B cell (primary cell): ENCODE results near the gene ADAMTS10. TPM values are rescaled to one million over a fixed set of nuclear protein-coding genes. Genes with fewer than 3 reads are reported as not detected.
A peak's percentile ranks its signal among the peaks of the same experiment; 100 is the strongest.

Experiments used
- ATAC-seq: fragments of 200-7000 bp; cut with Tn5 transposase; one replicate; pipeline ENCODE4 v1.10.0; 2021; ENCODE audit warnings: low read depth, mild to moderate bottlenecking, moderate number of reproducible peaks, moderate library complexity
- CTCF ChIA-PET: fragments of 350-600 bp; sonication (Branson Sonifier 250); formaldehyde crosslinking; loops from one replicate; lab custom pipeline; 2021; ENCODE audit warnings: antibody characterized with exemption, inconsistent platforms; lab: Charles Lee
- POLR2A ChIA-PET: fragments of 350-600 bp; sonication (Branson Sonifier 250); formaldehyde crosslinking; loops from one replicate; lab custom pipeline; 2021; ENCODE audit warnings: antibody characterized with exemption; lab: Charles Lee
- DNase-seq: peaks from one replicate; pipeline ENCODE4 v3.0.0; 2013
- H2AFZ ChIP-seq: 2 replicates; pipeline ENCODE4 v1.6.1; 2012; ENCODE audit warnings: mild to moderate bottlenecking, low read depth, low read length; ENCODE audit not compliant: insufficient read depth, poor library complexity, severe bottlenecking
- H3K27ac ChIP-seq, 2 donors: 1 replicate in 1 of 2; 2 replicates in 1 of 2; pipeline ENCODE4 v1.5.1; 2012 to 2013; ENCODE audit warnings: low read length in 2 of 2, mild to moderate bottlenecking in 2 of 2, moderate library complexity in 1 of 2
- H3K27me3 ChIP-seq, 4 experiments: fragments of 200-600 bp in 1 of 4; sonication (generic) in 1 of 4; replicated peaks in 1 of 4; 1 replicate in 2 of 4; 2 replicates in 2 of 4; pipeline versions ENCODE4 v1.6.1 to v1.7.0; 2013 to 2016; ENCODE audit warnings: low read length in 3 of 4, mild to moderate bottlenecking in 2 of 4, mixed read lengths in 1 of 4, moderate library complexity in 1 of 4; ENCODE audit not compliant: insufficient read depth in 4 of 4, control insufficient read depth in 3 of 4; ENCODE audit errors: control extremely low read depth in 1 of 4
- H3K36me3 ChIP-seq, 2 experiments: replicated peaks in 1 of 2; 1 replicate in 1 of 2; 2 replicates in 1 of 2; pipeline versions ENCODE4 v1.6.1 to v1.7.1; 2013; ENCODE audit warnings: low read length in 1 of 2; ENCODE audit not compliant: insufficient read depth in 2 of 2, control insufficient read depth in 1 of 2; ENCODE audit errors: control extremely low read depth in 1 of 2, extremely low read depth in 1 of 2
- H3K4me1 ChIP-seq, 2 donors: fragments of 200-600 bp in 1 of 2; sonication (generic) in 1 of 2; 1 replicate in 1 of 2; 2 replicates in 1 of 2; pipeline versions ENCODE4 v1.5.1 to v1.6.1; 2013 to 2017; ENCODE audit warnings: low read length in 2 of 2; ENCODE audit not compliant: control insufficient read depth in 2 of 2, insufficient read depth in 2 of 2
- H3K4me2 ChIP-seq: replicated peaks from 2 replicates; pipeline ENCODE3; 2012; ENCODE audit warnings: mild to moderate bottlenecking, low read depth, low read length; ENCODE audit not compliant: poor library complexity, severe bottlenecking
- H3K4me3 ChIP-seq, 5 experiments: fragments of 200-600 bp in 1 of 5; sonication (generic) in 1 of 5; 1 replicate in 3 of 5; 2 replicates in 2 of 5; pipeline versions ENCODE4 v1.5.1 to v1.7.0; 2011 to 2016; ENCODE audit warnings: low read length in 4 of 5, mild to moderate bottlenecking in 4 of 5, low read depth in 2 of 5, control low read depth in 1 of 5, moderate library complexity in 1 of 5; ENCODE audit not compliant: insufficient read depth in 1 of 5; ENCODE audit errors: control extremely low read depth in 1 of 5, extremely low read depth in 1 of 5
- H3K79me2 ChIP-seq: fragments of 200-600 bp; sonication (generic); one replicate; pipeline ENCODE4 v1.6.0; 2016; ENCODE audit warnings: low read length; ENCODE audit not compliant: control insufficient read depth, insufficient read depth
- H3K9ac ChIP-seq: fragments of 200-600 bp; sonication (generic); 2 replicates; pipeline ENCODE4 v1.6.1; 2017; ENCODE audit warnings: mild to moderate bottlenecking, low read length, moderate library complexity
- H3K9me3 ChIP-seq, 3 donors: one replicate each; pipeline versions ENCODE4 v1.6.1 to v1.7.1; 2013; ENCODE audit warnings: low read length in 2 of 3; ENCODE audit not compliant: control insufficient read depth in 2 of 3, insufficient read depth in 1 of 3; ENCODE audit errors: control extremely low read depth in 1 of 3
- H4K20me1 ChIP-seq: 2 replicates; pipeline ENCODE4 v1.6.0; 2012; ENCODE audit warnings: mild to moderate bottlenecking, low read length; ENCODE audit not compliant: insufficient read depth, control insufficient read depth, poor library complexity, severe bottlenecking
- H3K27ac Mint-ChIP-seq: one replicate; pipeline ENCODE4 v1.8.0; 2021; ENCODE audit warnings: mixed read lengths
- H3K27me3 Mint-ChIP-seq: one replicate; pipeline ENCODE4 v1.8.0; 2021; ENCODE audit warnings: mixed read lengths
- H3K4me1 Mint-ChIP-seq: one replicate; pipeline ENCODE4 v1.8.0; 2021; ENCODE audit warnings: mixed read lengths
- H3K4me3 Mint-ChIP-seq: one replicate; pipeline ENCODE4 v1.8.0; 2021; ENCODE audit warnings: mixed read lengths
- H3K9me3 Mint-ChIP-seq: one replicate; pipeline ENCODE4 v1.8.0; 2022; ENCODE audit warnings: mixed read lengths; ENCODE audit not compliant: insufficient read depth
- EZH2 ChIP-seq: IDR thresholded peaks from 2 replicates; pipeline ENCODE4 v1.6.1; 2012; ENCODE audit warnings: borderline replicate concordance, low read depth, mild to moderate bottlenecking, moderate library complexity, low read length; ENCODE audit not compliant: insufficient read depth, poor library complexity, severe bottlenecking
- WGBS: methylation state at CpG from one replicate; pipeline ENCODE4 v1.1.5; 2013; ENCODE audit warnings: missing lambda C conversion rate; ENCODE audit not compliant: insufficient coverage; 5-methylcytosine and 5-hydroxymethylcytosine counted together
- intact Hi-C: fragments of 100-400 bp; cut with micrococcal nuclease; formaldehyde crosslinking; loops from one replicate; pipeline ENCODE4 v1.10.0; 2022
- polyA plus RNA-seq: library from polyadenylated mRNA; depleted of rRNA; stranded (reverse); fragments of >200 nt; gene quantifications from 2 replicates; pipeline ENCODE4 v1.2.3, GENCODE V29; 2012
- total RNA-seq, 2 donors: library from RNA; stranded (reverse); fragments of 120-200 nt in 1 of 2; gene quantifications; 1 replicate in 1 of 2; 2 replicates in 1 of 2; pipeline versions ENCODE4 v1.2.3 to v1.2.4, GENCODE V29; 2013 to 2022
- TF ChIP-seq, protein P1 (sequence below): fragments of 200-600 bp; IDR thresholded peaks from one replicate; pipeline ENCODE4 v1.8.0; 2022; ENCODE audit warnings: antibody characterized with exemption, mild to moderate bottlenecking

The ADAMTS10 gene
- total and polyA plus RNA-seq, 2 donors (not counting 1 experiment from before 2014, with no cell fraction given), result 0.59 to 1.8 TPM

GRCh38 chr19:8580710-8581281, 29.7 kb downstream of the ADAMTS10 start:
- H3K9ac ChIP-seq, result no peak overlapping the region
- ATAC-seq (peak; percentile 76), DNase-seq (peak; percentile 91)
- H3K9me3 Mint-ChIP-seq, result no peaks in the 10 kb centered on the region
- no peaks in the 10 kb centered on the region for H3K27me3 Mint-ChIP-seq
- no peak overlapping the region for H3K27ac ChIP-seq
- ChIA-PET POLR2A (interaction anchor here (0.6 to 4.4 kb wide), 6 partner anchors 12 to 329 kb away, joined by 3 to 26 read pairs (median 4); partner anchors contain the start of genes MARCHF2 and ZNF414), CTCF (interaction anchor here (0.6 to 7.9 kb wide), 35 partner anchors 8 to 1163 kb away, joined by 3 to 95 read pairs (median 5); partner anchors contain the start of genes MARCHF2 and ZNF414)
- WGBS, result 1% methylated on average over 18 of the region's 21 CpGs
- H3K4me1 Mint-ChIP-seq, result peaks cover 29% of the 10 kb centered on the region
- H3K79me2 ChIP-seq, result peaks cover 46% of the 10 kb centered on the region
- H3K4me3 Mint-ChIP-seq, result no peak overlapping the region
- peak overlapping the region; percentile 67 for H3K4me2 ChIP-seq
- intact Hi-C loops, result loop anchor here (2.0 to 5.0 kb wide), 3 partner anchors 112 to 252 kb away; partner anchors contain the start of genes MBD3L1 and ZNF558
- peaks cover 27 to 44% of the 10 kb centered on the region in 2 donors for H3K4me1 ChIP-seq
- H3K9me3 ChIP-seq, result peaks cover 0 to 5% (median 0%) of the 10 kb centered on the region in 3 donors
- H3K36me3 ChIP-seq, result no peaks in the 10 kb centered on the region
- TF ChIP-seq, protein P1, sequence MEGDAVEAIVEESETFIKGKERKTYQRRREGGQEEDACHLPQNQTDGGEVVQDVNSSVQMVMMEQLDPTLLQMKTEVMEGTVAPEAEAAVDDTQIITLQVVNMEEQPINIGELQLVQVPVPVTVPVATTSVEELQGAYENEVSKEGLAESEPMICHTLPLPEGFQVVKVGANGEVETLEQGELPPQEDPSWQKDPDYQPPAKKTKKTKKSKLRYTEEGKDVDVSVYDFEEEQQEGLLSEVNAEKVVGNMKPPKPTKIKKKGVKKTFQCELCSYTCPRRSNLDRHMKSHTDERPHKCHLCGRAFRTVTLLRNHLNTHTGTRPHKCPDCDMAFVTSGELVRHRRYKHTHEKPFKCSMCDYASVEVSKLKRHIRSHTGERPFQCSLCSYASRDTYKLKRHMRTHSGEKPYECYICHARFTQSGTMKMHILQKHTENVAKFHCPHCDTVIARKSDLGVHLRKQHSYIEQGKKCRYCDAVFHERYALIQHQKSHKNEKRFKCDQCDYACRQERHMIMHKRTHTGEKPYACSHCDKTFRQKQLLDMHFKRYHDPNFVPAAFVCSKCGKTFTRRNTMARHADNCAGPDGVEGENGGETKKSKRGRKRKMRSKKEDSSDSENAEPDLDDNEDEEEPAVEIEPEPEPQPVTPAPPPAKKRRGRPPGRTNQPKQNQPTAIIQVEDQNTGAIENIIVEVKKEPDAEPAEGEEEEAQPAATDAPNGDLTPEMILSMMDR, result peak; percentile 99
- no peak for TF ChIP-seq EZH2
- H3K27me3 ChIP-seq, result no peaks in the 10 kb centered on the region
- H3K4me3 ChIP-seq, result no peak overlapping the region
- no peaks in the 10 kb centered on the region for H4K20me1 ChIP-seq
- H2AFZ ChIP-seq, result peak overlapping the region; percentile 42
- no peak overlapping the region for H3K27ac Mint-ChIP-seq
